HG03280 (cell line): Measurements from ENCODE around the gene TMEM223.
"Not testable (repeated sequence)": the region's sequence is repeated elsewhere in the genome, so short reads cannot be mapped to it uniquely, and the experiment has no call there.

ENCODE experiments used
- ATAC-seq: cut with Tn5 transposase; IDR thresholded peaks from one replicate; pipeline ENCODE4 v1.9.1; 2021; ENCODE audit warnings: mild to moderate bottlenecking, moderate library complexity; ENCODE audit not compliant: unreplicated experiment

Gene TMEM223

GRCh38 chr11:62791501-62792201, at the start of gene TMEM223:
TMEM223 (minus strand) TSS chr11:62792006; CDS start chr11:62791994, 12 bp downstream.
- ATAC-seq = peak; percentile 63

- ATAC-seq = not testable (repeated sequence)
Measured at GRCh38 chr11:62840721-62841360, 49.0 kb upstream of the TMEM223 start.

GRCh38 chr11:62839050-62839945, 47.5 kb upstream of the TMEM223 start, which contains the start of gene WDR74:
WDR74 (minus strand) TSS chr11:62839590; CDS start chr11:62839570, 20 bp downstream.
- peak; percentile 50 for ATAC-seq

GRCh38 chr11:62835336-62835735, 43.5 kb upstream of the TMEM223 start:
- no peak for ATAC-seq

- peak; percentile 24 for ATAC-seq
Measured at GRCh38 chr11:62832336-62833234, 40.8 kb upstream of the TMEM223 start, which contains the start of gene TEX54. TEX54 (minus strand) TSS chr11:62832841.

GRCh38 chr11:62831520-62832335, 39.9 kb upstream of the TMEM223 start, which contains the start of gene STX5:
STX5 (minus strand) TSS chr11:62832051; CDS start chr11:62831243, 808 bp downstream.
- ATAC-seq = peak; percentile 88

GRCh38 chr11:62830904-62831519, 39.2 kb upstream of the TMEM223 start:
- ATAC-seq = no peak

GRCh38 chr11:62828130-62828529, 36.3 kb upstream of the TMEM223 start:
- ATAC-seq = not testable (repeated sequence)

GRCh38 chr11:62823677-62824076, 31.9 kb upstream of the TMEM223 start:
- no peak for ATAC-seq

GRCh38 chr11:62817129-62817528, 25.3 kb upstream of the TMEM223 start:
- ATAC-seq = no peak

- ATAC-seq = no peak
Measured at GRCh38 chr11:62816557-62816956, 24.8 kb upstream of the TMEM223 start.

GRCh38 chr11:62811659-62812058, 19.9 kb upstream of the TMEM223 start:
- ATAC-seq = no peak

GRCh38 chr11:62810748-62811147, 18.9 kb upstream of the TMEM223 start:
- ATAC-seq = no peak

GRCh38 chr11:62806611-62807121, 14.9 kb upstream of the TMEM223 start:
- ATAC-seq = no peak

GRCh38 chr11:62805961-62806441, 14.2 kb upstream of the TMEM223 start:
- no peak for ATAC-seq

- peak; percentile 87 for ATAC-seq
Measured at GRCh38 chr11:62805076-62805892, 13.5 kb upstream of the TMEM223 start, which contains the start of gene NXF1. NXF1 (minus strand) TSS chr11:62805440; CDS start chr11:62805356, 84 bp downstream.

GRCh38 chr11:62804310-62805075, 12.7 kb upstream of the TMEM223 start:
- no peak for ATAC-seq
